ENCODE measurements around the gene HDAC9. TPM values are rescaled to one million over a fixed set of nuclear protein-coding genes. Genes with fewer than 3 reads are reported as not detected.

Gene HDAC9
- total and polyA plus RNA-seq, 7 donors, result 0.38 to 34.2 (median 16.8) TPM

DNA sequence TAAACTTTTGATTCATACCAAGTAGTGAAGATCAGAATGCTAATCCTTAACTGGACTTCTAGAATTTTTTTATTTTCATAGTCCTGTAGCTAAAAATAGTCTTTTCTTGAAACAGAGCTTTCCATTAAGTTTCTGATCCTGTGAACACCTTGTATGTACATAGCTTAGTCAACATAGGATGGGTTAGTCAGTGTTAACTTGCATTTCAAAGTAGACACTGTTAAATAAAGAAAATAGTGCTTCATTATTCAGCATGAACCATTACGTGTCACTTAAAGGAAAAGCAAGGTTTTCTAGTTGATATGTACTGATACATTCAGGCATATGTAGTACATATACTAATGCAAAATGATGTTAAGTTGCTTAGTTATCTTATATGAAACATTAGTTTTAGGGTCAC is 7.5 kb upstream of the HDAC9 start:
- Histone ChIP-seq H3K27me3 (ENCODE audit: insufficient read depth in 3 of 3, low read length in 2 of 3) (no peaks in the 10 kb centered on the region), H3K4me3 (no peak overlapping the region), H3K27ac (no peak overlapping the region), H3K36me3 (ENCODE audit: insufficient read depth in 1 of 2, low read depth in 1 of 2) (no peaks in the 10 kb centered on the region), H3K9me3 (no peaks in the 10 kb centered on the region), H3K4me1 (no peaks in the 10 kb centered on the region)
- intact Hi-C loops (cut with DNase I), result no loop called here
- DNase-seq (no peak), ATAC-seq (no peak)
- WGBS, 3 donors, result 78 to 91% (median 79%) methylated on average over 1 of the region's 1 CpG
- TF ChIP-seq CTCF (IDR thresholded peaks at IDR 0.05), result no peak

DNA sequence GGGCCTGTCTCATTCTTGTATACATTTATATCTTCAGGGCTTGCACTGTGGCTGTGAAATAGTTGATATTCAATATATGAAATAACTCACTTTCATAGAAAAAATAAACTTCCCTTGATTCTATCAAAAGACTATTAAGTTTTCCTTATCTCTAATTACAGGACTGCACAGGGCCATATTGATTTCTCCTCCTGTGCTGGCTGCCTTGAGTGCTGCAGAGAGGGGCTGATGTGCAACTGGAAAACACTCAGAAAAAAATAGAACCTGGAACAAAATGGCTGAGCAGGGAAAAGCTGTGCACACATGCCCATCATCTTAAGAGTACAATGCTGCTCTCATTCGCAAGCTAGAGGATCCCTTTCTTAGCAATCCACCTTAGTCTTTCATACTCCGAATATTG is 5.9 kb upstream of the HDAC9 start:
- WGBS, 3 donors, result 96 to 97% (median 97%) methylated on average over 2 of the region's 2 CpGs
- H3K36me3 ChIP-seq (ENCODE audit: insufficient read depth in 1 of 2, low read depth in 1 of 2), result no peaks in the 10 kb centered on the region
- ATAC-seq (no peak), DNase-seq (no peak)
- H3K27me3 ChIP-seq (ENCODE audit: insufficient read depth in 3 of 3, low read length in 2 of 3), result no peaks in the 10 kb centered on the region
- no peak overlapping the region for H3K27ac ChIP-seq
- H3K4me1 ChIP-seq, result peaks cover 5% of the 10 kb centered on the region
- H3K9me3 ChIP-seq, result no peaks in the 10 kb centered on the region
- intact Hi-C loops (cut with DNase I), result loop anchor here in 1 of 2 donors (5.0 kb wide), 2 partner anchors 32 to 137 kb away; no protein-coding TSS in a partner anchor
- no peak for TF ChIP-seq CTCF (IDR thresholded peaks at IDR 0.05)
- no peak overlapping the region for H3K4me3 ChIP-seq

DNA sequence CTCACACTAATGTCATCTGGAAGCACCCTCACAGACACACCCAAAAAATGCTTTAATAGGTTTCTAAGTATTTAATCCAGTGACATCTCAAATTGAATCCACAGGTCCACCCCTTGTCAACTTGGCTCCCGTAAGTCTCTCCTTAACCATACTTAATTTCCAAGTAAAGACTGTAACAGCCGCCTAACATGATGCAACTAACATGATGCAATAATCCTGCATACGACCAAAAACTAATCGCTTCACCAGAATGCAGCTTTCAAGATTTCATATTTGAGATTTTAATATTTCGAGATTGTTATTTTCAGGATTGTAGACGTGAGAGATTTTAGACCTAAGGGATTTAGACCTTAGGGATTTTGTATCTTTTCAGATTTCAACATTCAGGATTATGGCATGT is 3.7 kb upstream of the HDAC9 start:
- intact Hi-C loops (cut with DNase I), result loop anchor here in 1 of 2 donors (5.0 kb wide), 2 partner anchors 35 to 140 kb away; no protein-coding TSS in a partner anchor
- no peak for TF ChIP-seq CTCF (IDR thresholded peaks at IDR 0.05)
- 63 to 91% (median 75%) methylated on average over 6 of the region's 6 CpGs for WGBS, 3 donors

GRCh38 chr7:18494406-18494805 is 1.1 kb upstream of the HDAC9 start:
- Histone ChIP-seq H3K4me1 (peaks cover 19% of the 10 kb centered on the region), H3K27me3 (ENCODE audit: insufficient read depth in 3 of 3, low read length in 2 of 3) (no peaks in the 10 kb centered on the region), H3K36me3 (ENCODE audit: insufficient read depth in 1 of 2, low read depth in 1 of 2) (no peaks in the 10 kb centered on the region), H3K4me3 (no peak overlapping the region), H3K9me3 (no peaks in the 10 kb centered on the region), H3K27ac (peak overlapping the region; percentile 97)
- 85 to 93% (median 89%) methylated on average over 3 of the region's 3 CpGs for WGBS, 3 donors
- no peak for TF ChIP-seq CTCF (IDR thresholded peaks at IDR 0.05)
- ATAC-seq (no peak), DNase-seq (no peak)
- intact Hi-C loops (cut with DNase I), result loop anchor here in 1 of 2 donors (5.0 kb wide), 2 partner anchors 37 to 142 kb away; no protein-coding TSS in a partner anchor

More for the DNA sequence above, 3.7 kb upstream of the HDAC9 start:
- peaks cover 9% of the 10 kb centered on the region for H3K4me1 ChIP-seq
- no peak for DNase-seq
- no peak overlapping the region for H3K27ac ChIP-seq
- H3K4me3 ChIP-seq, result no peak overlapping the region
- no peaks in the 10 kb centered on the region for H3K9me3 ChIP-seq
- no peaks in the 10 kb centered on the region for H3K27me3 ChIP-seq (ENCODE audit: insufficient read depth in 3 of 3, low read length in 2 of 3)
- ATAC-seq, result no peak
- no peaks in the 10 kb centered on the region for H3K36me3 ChIP-seq (ENCODE audit: insufficient read depth in 1 of 2, low read depth in 1 of 2)

- ATAC-seq, result peak; percentile 54 to 67 (median 60)
Observed at GRCh38 chr7:18494821-18495408, 634 bp upstream of the HDAC9 start.

More at GRCh38 chr7:18494821-18495408, 634 bp upstream of the HDAC9 start:
- Histone ChIP-seq H3K9me3 (no peaks in the 10 kb centered on the region), H3K4me1 (peaks cover 23% of the 10 kb centered on the region), H3K4me3 (peak overlapping the region; percentile 69), H3K36me3 (ENCODE audit: insufficient read depth in 1 of 2, low read depth in 1 of 2) (no peaks in the 10 kb centered on the region), H3K27me3 (ENCODE audit: insufficient read depth in 3 of 3, low read length in 2 of 3) (no peaks in the 10 kb centered on the region), H3K27ac (peak overlapping the region; percentile 97)
- 32 to 39% (median 38%) methylated on average over 3 of the region's 3 CpGs for WGBS, 3 donors
- intact Hi-C loops (cut with DNase I), result loop anchor here (5.0 kb wide), 4 partner anchors 38 to 143 kb away; no protein-coding TSS in a partner anchor
- no peak for TF ChIP-seq CTCF (IDR thresholded peaks at IDR 0.05)
- DNase-seq, result no peak
